ENCODE results near the gene DLEC1. TPM values are rescaled to one million over a fixed set of nuclear protein-coding genes. Genes with fewer than 3 reads are reported as not detected.

The DLEC1 gene
- total RNA-seq, 2 donors from 2014 or later: 0.25 to 0.52 TPM

DNA sequence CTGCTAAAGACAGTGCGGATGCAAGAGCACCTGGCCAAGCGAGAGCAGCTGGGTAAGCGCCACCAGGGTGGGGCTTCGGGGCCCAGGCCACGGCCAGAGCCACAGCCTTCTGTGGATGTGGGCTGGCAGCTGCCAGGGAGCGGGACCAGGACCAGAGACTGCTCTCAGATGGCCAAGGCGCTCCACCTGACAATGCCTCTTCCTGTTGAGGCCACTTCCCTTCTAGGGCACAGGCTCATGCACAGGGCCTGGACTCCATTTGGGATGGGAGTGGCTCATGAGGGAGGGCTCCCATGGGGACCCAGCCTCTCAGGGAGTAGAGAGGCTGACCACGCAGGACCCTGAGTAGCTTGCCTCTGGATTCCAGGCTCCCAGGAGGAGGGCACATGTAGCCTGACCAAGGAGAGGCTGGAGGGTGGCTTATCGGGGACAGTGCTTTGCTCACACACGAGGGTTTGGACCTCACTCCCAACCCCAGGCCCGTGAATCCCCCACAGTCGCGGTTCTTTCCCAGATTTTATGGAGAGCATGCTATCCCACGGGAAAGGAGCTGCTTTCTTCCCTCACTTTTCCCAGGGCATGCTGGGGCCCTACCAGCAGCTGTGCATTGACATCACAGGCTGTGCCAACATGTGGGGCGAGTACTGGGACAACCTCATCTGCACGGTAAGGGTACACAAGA is 72.8 kb downstream of the DLEC1 start:
- DNase-seq (ENCODE audit: low spot score) (no peak), ATAC-seq (no peak)
- Mint-ChIP-seq H3K36me3 (no peaks in the 10 kb centered on the region), H3K9me3 (no peaks in the 10 kb centered on the region), H3K27me3 (no peaks in the 10 kb centered on the region), H3K27ac (no peak overlapping the region), H3K4me3 (no peak overlapping the region), H3K4me1 (ENCODE audit: low read depth in 2 of 2) (no peaks in the 10 kb centered on the region)

DNA sequence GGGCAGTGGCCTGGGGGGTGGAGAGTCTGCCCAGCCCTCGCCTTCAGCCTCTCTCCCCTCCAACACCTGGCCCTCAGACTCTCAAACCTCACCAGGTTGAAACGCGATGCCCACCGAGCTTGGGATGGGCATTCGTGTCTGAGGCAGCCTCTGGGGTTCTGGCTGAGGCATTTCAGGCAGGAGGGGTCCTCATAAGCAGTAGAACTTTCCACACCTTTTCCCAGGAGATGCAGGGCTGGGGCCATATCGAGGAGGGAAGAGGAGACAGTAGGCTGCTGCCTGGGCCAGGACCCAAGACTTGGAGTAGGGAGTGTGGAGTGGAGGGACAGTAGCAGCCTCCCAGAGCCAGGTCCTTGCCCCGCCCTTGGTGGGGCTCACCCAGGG is 73.4 kb downstream of the DLEC1 start:
- Mint-ChIP-seq H3K4me3 (no peak overlapping the region), H3K4me1 (ENCODE audit: low read depth in 2 of 2) (no peaks in the 10 kb centered on the region), H3K36me3 (no peaks in the 10 kb centered on the region), H3K27me3 (no peaks in the 10 kb centered on the region), H3K27ac (no peak overlapping the region), H3K9me3 (no peaks in the 10 kb centered on the region)
- DNase-seq (ENCODE audit: low spot score) (no peak), ATAC-seq (no peak)

DNA sequence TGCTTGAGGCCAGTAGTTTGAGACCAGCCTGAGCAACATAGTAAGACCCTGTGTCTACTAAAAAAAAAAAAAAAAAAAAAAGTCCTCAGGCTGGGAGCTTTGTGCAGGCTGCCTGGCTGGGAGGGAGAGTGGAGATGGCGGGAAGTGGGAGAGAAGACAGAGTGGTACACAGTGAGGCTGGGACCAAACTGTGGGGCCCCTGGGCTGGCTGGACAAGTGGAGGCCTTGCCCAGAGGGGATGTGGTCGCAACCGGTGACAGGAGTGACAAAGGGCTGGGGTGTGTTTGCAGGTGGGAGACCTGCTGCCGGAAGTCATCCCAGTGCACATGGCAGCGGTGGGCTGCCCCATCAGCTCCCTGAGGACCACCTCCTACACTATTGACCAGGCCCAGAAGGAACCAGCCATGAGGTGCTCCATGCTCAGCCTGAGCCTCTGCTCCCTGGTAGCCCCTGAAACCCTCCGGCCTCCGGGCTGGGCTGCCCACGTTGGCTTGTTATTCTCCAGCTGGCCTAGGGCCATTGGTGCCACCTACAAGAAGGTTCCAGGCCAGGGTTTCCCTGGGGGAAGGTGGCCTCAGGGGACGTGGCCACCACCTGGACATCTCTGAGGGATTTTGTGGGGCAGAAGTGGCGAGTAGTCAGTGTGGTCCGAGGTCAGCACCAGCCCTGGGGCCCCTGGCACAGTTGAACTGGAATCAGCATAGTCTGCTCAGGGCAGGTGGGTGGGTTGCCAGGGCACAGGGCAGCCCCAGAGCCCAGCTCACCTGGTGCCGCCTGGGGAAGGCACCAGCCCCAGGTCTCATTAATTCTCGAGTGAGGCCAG is 75.3 kb downstream of the DLEC1 start:
- Mint-ChIP-seq H3K36me3 (no peaks in the 10 kb centered on the region), H3K4me1 (ENCODE audit: low read depth in 2 of 2) (peaks cover 0 to 5% of the 10 kb centered on the region in 2 donors), H3K9me3 (no peaks in the 10 kb centered on the region), H3K27me3 (no peaks in the 10 kb centered on the region), H3K4me3 (no peak overlapping the region), H3K27ac (no peak overlapping the region)
- DNase-seq (ENCODE audit: low spot score) (no peak), ATAC-seq (no peak)

DNA sequence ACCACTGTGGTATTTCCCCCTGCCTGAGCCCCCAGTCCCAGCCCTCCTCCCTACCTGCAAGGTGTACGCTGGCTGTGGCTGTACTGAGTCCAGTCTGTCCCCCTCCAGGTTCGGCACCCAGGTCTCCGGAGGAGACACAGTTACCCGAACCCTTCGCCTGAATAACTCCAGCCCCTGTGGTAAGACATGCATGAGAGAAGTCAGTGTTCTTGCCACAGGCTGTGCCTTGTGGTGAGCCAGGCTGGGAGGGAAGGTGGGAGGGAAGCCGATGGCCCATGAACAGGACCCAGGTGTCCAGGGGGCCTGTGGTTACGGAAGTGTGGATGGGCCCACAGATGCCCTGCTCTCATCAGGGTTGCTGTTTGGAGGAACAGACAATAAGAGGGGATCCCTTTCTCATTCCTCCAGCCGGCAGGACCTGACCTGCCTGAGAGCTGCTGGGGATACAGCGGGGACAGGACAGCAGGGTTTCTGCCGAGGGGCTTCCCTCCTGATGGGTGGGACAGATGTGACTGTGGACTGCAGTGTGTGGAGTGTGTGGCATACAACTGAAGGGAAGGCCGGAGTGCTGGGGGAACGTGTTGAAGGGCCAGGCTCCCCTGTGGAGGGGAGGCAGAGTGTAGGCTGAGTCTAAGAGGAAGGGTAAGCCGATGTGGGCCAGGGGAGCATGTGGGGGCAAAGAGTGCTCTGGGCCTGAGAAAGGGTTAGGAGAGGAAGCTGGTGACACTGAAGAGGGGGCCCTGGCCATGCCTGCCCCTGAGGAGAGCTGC is 76.1 kb downstream of the DLEC1 start:
- no peaks in the 10 kb centered on the region for H3K9me3 Mint-ChIP-seq
- H3K36me3 Mint-ChIP-seq: no peaks in the 10 kb centered on the region
- no peak for ATAC-seq
- H3K27me3 Mint-ChIP-seq: no peaks in the 10 kb centered on the region
- H3K4me3 Mint-ChIP-seq: no peak overlapping the region
- H3K27ac Mint-ChIP-seq: no peak overlapping the region
- DNase-seq (ENCODE audit: low spot score): peak; percentile 47
- peaks cover 0 to 5% of the 10 kb centered on the region in 2 donors for H3K4me1 Mint-ChIP-seq (ENCODE audit: low read depth in 2 of 2)

DNA sequence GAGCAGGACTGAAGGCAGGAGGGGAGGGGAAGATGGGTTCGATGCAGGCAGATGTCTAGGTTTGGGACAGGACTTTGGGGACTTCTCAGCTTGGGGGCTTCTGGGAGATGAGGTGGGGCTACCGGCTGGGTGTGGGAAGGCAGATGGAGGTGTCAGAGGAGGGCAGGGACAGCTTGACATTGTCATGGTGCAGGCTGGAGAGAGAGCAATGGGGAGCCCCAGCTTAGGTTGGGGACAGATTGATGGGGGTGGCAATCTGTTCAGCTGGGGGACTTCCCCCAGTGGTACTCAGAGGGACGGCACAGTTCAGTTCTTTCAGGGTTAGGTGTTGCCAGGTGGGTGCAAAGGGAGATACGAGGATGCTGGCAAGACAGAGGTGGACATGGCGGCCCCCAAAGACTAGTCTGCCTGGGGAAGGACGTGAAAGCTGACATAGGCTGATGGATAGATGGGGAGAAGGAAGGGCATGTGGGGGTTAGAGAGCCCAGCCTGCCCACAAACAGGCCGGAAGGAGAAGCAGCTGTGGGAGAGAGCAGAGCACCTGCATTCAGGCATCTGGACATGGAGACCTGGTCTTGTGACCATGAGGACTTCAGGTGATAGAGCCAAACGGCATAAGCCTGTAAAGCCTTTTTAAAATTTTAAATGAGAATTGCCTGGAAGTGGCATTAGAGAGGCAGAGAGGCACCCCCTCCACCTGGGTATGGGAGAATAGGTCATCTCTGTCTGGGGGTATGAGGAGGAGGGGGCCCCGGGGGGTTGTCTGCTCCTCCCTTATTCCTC is 76.8 kb downstream of the DLEC1 start:
- H3K27me3 Mint-ChIP-seq: no peaks in the 10 kb centered on the region
- no peak overlapping the region for H3K27ac Mint-ChIP-seq
- ATAC-seq: no peak

DNA sequence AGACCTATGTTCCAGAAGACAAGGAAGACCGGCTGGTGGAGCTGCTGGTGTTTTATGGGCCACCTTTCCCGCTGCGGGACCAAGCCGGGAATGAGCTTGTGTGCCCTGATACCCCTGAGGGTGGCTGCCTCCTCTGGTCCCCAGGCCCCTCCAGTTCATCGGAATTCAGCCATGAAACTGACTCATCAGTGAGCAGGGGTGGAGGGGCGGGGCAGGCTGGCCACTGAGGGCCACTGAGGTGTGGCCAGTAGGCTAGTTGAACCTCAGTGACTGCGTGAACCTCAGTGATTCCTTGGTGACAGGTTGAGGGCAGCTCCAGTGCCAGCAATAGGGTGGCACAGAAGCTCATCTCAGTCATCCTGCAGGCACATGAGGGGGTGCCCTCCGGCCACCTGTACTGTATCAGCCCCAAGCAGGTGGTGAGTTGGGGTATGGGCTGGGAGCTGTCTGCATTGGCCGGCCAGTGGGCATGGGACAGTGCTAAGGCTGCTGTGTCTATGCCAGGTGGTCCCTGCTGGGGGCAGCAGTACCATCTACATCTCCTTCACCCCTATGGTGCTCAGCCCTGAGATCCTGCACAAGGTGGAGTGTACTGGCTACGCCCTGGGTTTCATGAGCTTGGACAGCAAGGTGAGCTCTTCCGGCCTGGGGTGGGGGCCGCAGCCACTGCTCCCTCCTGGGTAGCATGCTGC is 77.6 kb downstream of the DLEC1 start:
- no peak overlapping the region for H3K4me3 Mint-ChIP-seq
- no peak overlapping the region for H3K27ac Mint-ChIP-seq
- peaks cover 0 to 8% of the 10 kb centered on the region in 2 donors for H3K4me1 Mint-ChIP-seq (ENCODE audit: low read depth in 2 of 2)
- no peak for DNase-seq (ENCODE audit: low spot score)
- no peaks in the 10 kb centered on the region for H3K9me3 Mint-ChIP-seq
- no peaks in the 10 kb centered on the region for H3K27me3 Mint-ChIP-seq
- no peaks in the 10 kb centered on the region for H3K36me3 Mint-ChIP-seq
- ATAC-seq: no peak

More for the DNA sequence above, 76.8 kb downstream of the DLEC1 start:
- Mint-ChIP-seq H3K36me3 (no peaks in the 10 kb centered on the region), H3K4me1 (ENCODE audit: low read depth in 2 of 2) (peaks cover 0 to 8% of the 10 kb centered on the region in 2 donors), H3K9me3 (no peaks in the 10 kb centered on the region), H3K4me3 (no peak overlapping the region)
- DNase-seq (ENCODE audit: low spot score): peak; percentile 49

DNA sequence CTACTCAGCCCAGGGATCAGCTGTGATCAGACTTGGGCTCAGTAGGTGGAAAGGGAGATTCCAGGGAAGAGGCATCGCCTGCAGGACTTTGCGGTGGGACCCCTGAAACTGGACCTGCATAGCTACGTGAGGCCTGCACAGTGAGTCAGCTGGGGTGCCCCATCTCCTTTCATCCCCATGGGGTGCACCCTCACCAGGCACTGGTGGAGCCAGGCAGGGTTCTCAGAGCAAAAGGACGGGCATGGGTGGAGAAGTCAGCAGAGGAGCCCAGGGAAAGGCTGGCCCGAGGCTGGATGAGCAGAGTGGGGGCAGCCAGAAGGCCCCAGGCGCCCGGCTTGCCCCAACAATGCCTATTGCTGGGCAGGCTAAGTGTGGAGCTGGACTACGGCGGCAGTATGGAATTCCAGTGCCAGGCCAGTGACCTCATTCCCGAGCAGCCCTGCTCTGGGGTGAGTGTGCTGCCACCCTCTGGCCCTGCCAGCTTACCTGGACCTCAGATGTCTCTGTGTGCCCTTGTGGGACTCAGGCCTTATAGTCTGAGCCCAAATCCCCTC is 78.2 kb downstream of the DLEC1 start:
- Mint-ChIP-seq H3K27ac (no peak overlapping the region), H3K4me3 (no peak overlapping the region), H3K27me3 (no peaks in the 10 kb centered on the region), H3K36me3 (no peaks in the 10 kb centered on the region), H3K9me3 (no peaks in the 10 kb centered on the region), H3K4me1 (ENCODE audit: low read depth in 2 of 2) (peaks cover 0 to 8% of the 10 kb centered on the region in 2 donors)
- ATAC-seq: no peak
- peak; percentile 57 for DNase-seq (ENCODE audit: low spot score)

DNA sequence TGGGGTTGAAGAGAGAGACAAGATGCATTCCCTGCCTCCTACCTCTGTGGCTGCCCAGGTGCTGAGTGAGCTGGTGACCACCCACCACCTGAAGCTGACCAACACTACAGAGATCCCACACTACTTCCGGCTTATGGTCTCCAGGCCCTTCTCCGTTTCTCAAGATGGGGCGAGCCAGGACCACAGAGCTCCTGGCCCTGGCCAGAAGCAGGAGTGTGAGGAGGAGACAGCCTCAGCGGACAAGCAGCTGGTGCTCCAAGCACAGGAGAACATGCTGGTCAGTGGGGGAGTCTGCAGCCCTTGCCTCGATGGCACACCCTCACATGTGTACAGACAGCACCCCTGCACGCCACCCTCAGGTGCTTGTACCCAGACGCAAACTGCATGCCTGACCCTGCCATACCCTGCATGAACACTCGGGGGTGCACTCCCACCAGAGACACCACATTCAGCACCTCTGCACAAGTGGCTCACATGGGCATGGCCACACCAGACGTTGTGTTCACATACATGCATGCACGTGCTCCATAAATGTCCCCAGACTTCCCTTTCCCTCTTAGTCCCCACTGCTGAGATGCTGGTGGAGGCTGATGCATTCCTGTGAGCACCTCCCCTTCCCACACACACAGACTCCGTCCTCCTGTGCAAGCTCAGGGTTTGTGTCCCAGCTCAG is 78.9 kb downstream of the DLEC1 start:
- ATAC-seq: peak; percentile 70 to 72
- H3K27me3 Mint-ChIP-seq: no peaks in the 10 kb centered on the region
- no peak overlapping the region for H3K27ac Mint-ChIP-seq

DNA sequence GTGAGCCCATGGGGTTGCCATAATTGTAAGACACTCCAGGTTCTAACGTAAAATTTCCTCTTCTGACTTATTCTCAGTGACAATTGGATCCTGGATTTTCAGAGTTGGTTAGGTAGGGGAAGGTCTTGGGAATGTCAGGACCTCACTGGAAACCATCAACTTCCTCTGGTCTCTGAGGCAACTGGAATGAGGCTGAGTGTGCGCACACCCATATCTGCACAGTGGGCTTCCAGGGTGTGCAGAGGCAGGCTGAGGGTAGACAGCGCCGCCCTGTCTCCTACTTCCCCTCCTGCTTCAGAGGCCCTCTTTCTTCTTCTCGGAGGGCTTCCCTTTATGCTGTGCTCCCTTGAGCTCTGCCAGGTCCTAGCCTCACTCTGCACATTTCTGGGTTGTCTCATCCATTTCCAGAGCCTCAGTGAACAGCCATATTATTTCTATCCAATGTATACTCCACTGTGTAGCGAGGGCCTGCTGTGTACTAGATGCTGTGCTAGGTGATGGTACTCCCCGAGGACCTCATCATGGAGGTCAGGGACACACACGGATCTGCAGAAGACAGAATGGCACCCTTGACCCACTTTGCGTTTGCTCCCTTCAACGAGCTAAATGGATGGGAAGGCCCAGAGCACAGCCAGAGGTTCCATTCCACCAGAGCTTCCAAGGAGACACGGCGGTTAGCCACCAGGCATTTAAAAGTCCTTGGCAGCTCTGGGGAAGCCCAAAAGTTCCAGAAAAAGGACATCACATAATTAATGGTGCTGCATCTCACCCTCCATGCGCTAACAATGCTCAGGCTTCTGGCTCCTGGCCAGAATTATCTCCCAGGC is 79.6 kb downstream of the DLEC1 start:
- no peak overlapping the region for H3K4me3 Mint-ChIP-seq
- no peaks in the 10 kb centered on the region for H3K36me3 Mint-ChIP-seq

More for the DNA sequence above, 78.9 kb downstream of the DLEC1 start:
- H3K4me3 Mint-ChIP-seq: no peak overlapping the region
- H3K36me3 Mint-ChIP-seq: no peaks in the 10 kb centered on the region
- no peaks in the 10 kb centered on the region for H3K9me3 Mint-ChIP-seq
- DNase-seq (ENCODE audit: low spot score): peak; percentile 72
- peaks cover 0 to 8% of the 10 kb centered on the region in 2 donors for H3K4me1 Mint-ChIP-seq (ENCODE audit: low read depth in 2 of 2)

DNA sequence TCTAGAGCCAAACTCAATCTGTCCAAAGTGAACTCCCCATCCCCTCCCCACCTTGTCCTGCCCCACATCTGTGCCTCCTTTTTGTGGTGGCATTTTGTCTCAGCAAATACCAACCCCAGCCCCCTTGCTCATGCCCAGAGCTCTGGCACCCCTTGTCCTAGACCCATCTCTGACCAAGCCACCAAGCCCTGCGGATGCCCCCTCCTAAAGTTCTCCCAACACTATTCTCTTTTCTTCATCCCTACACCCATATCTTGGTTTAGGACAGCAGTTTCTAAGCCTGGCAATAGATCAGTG is 80.2 kb downstream of the DLEC1 start:
- H3K27ac Mint-ChIP-seq: no peak overlapping the region
- H3K4me1 Mint-ChIP-seq (ENCODE audit: low read depth in 2 of 2): peaks cover 0 to 8% of the 10 kb centered on the region in 2 donors
- H3K9me3 Mint-ChIP-seq: no peaks in the 10 kb centered on the region
- no peaks in the 10 kb centered on the region for H3K27me3 Mint-ChIP-seq
- no peak overlapping the region for H3K4me3 Mint-ChIP-seq
- ATAC-seq: no peak
- DNase-seq (ENCODE audit: low spot score): peak; percentile 56
- H3K36me3 Mint-ChIP-seq: no peaks in the 10 kb centered on the region

More for the DNA sequence above, 79.6 kb downstream of the DLEC1 start:
- H3K27me3 Mint-ChIP-seq: no peaks in the 10 kb centered on the region
- peaks cover 0 to 8% of the 10 kb centered on the region in 2 donors for H3K4me1 Mint-ChIP-seq (ENCODE audit: low read depth in 2 of 2)
- ATAC-seq: no peak
- no peaks in the 10 kb centered on the region for H3K9me3 Mint-ChIP-seq
- no peak for DNase-seq (ENCODE audit: low spot score)
- no peak overlapping the region for H3K27ac Mint-ChIP-seq

DNA sequence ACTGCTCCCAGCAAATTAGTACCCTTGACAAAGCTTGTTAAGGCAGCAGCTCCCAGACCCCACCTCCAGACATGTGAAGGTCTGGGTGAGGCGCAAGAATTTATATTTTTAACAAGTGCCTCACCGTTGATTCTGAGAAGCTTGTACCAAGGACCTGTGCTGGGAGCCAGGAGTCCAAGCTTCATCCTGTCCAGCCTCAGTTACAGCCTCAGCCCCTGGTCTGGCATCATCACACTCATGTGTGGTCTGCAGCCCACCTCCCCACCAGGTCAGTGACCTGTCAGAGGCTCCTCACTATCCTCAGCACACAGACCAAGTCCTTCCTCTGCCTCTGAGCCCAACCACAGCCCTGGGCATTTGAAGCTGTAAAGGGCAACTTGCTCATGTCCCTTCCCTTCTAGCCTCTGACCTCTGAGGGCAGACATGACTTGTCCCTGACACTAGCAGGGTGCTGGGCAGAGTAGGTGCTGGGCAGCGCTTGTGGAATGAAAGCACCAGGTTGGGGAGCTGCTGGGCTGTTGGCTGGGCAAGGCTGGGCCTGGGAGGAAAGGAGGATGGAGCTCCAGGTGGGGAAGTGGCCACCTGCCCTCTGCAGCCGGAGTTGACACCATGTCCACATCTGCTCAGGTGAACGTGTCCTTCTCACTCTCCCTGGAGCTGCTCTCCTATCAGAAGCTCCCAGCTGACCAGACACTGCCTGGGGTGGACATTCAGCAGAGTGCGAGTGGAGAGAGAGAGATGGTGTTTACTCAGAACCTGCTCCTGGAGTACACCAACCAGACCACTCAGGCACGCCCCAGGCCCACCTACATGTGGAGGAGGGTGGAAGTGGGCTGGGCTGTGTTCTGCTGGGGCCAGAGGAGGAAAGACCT is 81.0 kb downstream of the DLEC1 start:
- Mint-ChIP-seq H3K4me1 (ENCODE audit: low read depth in 2 of 2) (peaks cover 0 to 8% of the 10 kb centered on the region in 2 donors), H3K27ac (no peak overlapping the region), H3K9me3 (no peaks in the 10 kb centered on the region), H3K27me3 (no peaks in the 10 kb centered on the region), H3K4me3 (no peak overlapping the region), H3K36me3 (no peaks in the 10 kb centered on the region)
- ATAC-seq (no peak), DNase-seq (ENCODE audit: low spot score) (no peak)

All from natural killer cell treated with Interleukin-12 subunit alpha and Interleukin-12 subunit beta and Interleukin-15 and Interleukin-18, amount 100 ng/mL, for 72 hours (primary cell).